Stomach (tissue), 4 donors: Measurements from ENCODE around the gene RPP21.

Experiments used
- POLR2A ChIP-seq, 4 donors: fragments of 450-650 bp; IDR thresholded peaks; one replicate each; pipeline ENCODE4 v1.6.1; 2016; ENCODE audit warnings: antibody characterized with exemption in 4 of 4, control low read depth in 2 of 4, mild to moderate bottlenecking in 1 of 4, moderate library complexity in 1 of 4
- TF ChIP-seq, protein P1 (sequence below), 7 experiments: fragments of 450-650 bp in 4 of 7; fragments of 200-600 bp in 3 of 7; sonication (generic) in 3 of 7; IDR thresholded peaks; one replicate each; pipeline ENCODE4 v1.5.1; 2016 to 2019; ENCODE audit warnings: antibody characterized with exemption in 7 of 7, control low read depth in 2 of 7, mild to moderate bottlenecking in 1 of 7

GRCh38 chr6:30325873-30326525, 19.0 kb upstream of the RPP21 start:
- TF ChIP-seq, protein P1, sequence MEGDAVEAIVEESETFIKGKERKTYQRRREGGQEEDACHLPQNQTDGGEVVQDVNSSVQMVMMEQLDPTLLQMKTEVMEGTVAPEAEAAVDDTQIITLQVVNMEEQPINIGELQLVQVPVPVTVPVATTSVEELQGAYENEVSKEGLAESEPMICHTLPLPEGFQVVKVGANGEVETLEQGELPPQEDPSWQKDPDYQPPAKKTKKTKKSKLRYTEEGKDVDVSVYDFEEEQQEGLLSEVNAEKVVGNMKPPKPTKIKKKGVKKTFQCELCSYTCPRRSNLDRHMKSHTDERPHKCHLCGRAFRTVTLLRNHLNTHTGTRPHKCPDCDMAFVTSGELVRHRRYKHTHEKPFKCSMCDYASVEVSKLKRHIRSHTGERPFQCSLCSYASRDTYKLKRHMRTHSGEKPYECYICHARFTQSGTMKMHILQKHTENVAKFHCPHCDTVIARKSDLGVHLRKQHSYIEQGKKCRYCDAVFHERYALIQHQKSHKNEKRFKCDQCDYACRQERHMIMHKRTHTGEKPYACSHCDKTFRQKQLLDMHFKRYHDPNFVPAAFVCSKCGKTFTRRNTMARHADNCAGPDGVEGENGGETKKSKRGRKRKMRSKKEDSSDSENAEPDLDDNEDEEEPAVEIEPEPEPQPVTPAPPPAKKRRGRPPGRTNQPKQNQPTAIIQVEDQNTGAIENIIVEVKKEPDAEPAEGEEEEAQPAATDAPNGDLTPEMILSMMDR (IDR thresholded peaks at IDR 0.05), result no peak
- TF ChIP-seq POLR2A (IDR thresholded peaks at IDR 0.05), result no peak
